Erythroblast (primary cell): ENCODE results near the gene ZDHHC6.

Experiments
- GATA1 ChIP-seq: IDR thresholded peaks from 2 replicates; pipeline ENCODE4 v1.6.1; 2011; ENCODE audit warnings: low read depth, mild to moderate bottlenecking, control low read depth, low read length, moderate library complexity
- POLR2A ChIP-seq: IDR thresholded peaks from 2 replicates; pipeline ENCODE4 v1.6.1; 2011; ENCODE audit warnings: mild to moderate bottlenecking, low read length

- TF ChIP-seq POLR2A (no peak), GATA1 (no peak)
Measured at GRCh38 chr10:112446055-112446854, 459 bp downstream of the ZDHHC6 start.
